Bronchial epithelial cell (primary cell): ENCODE data around the gene FSIP1. TPM values are rescaled to one million over a fixed set of nuclear protein-coding genes. Genes with fewer than 3 reads are reported as not detected.

ENCODE experiments used
- DNase-seq: peaks from one replicate; pipeline ENCODE4 v3.0.0-alpha.2; 2010; ENCODE audit warnings: low read depth
- FAIRE-seq: peaks from 2 replicates; lab custom pipeline; 2011; peaks lifted over from hg19 to GRCh38; lab: Jason Lieb, UNC
- H3K27me3 ChIP-seq: 2 replicates; pipeline ENCODE4 v1.5.1; 2011; ENCODE audit warnings: low read length; ENCODE audit not compliant: control insufficient read depth, insufficient read depth
- H3K36me3 ChIP-seq: 2 replicates; pipeline ENCODE4 v1.5.1; 2011; ENCODE audit warnings: low read length; ENCODE audit not compliant: control insufficient read depth, insufficient read depth
- H3K4me3 ChIP-seq: 2 replicates; pipeline ENCODE4 v1.5.1; 2011; ENCODE audit warnings: mild to moderate bottlenecking, low read depth, low read length, control low read depth
- total RNA-seq: library from RNA; depleted of rRNA; stranded (reverse); fragments of >200 nt; gene quantifications from 2 replicates; pipeline ENCODE4 v1.2.1, GENCODE V29; 2014
- TF ChIP-seq, protein P1 (sequence below): IDR thresholded peaks from 2 replicates; pipeline ENCODE4 v1.5.1; 2011; ENCODE audit warnings: mild to moderate bottlenecking, moderate library complexity, low read length, control low read depth, inconsistent platforms; ENCODE audit not compliant: insufficient read depth, severe bottlenecking

FSIP1 gene
- total RNA-seq, 1 donor from 2014 or later: 9.5 TPM

- Histone ChIP-seq H3K4me3 (no peak overlapping the region), H3K36me3 (no peaks in the 10 kb centered on the region), H3K27me3 (no peaks in the 10 kb centered on the region)
- FAIRE-seq: no peak
- DNase-seq: no peak
- TF ChIP-seq, protein P1, sequence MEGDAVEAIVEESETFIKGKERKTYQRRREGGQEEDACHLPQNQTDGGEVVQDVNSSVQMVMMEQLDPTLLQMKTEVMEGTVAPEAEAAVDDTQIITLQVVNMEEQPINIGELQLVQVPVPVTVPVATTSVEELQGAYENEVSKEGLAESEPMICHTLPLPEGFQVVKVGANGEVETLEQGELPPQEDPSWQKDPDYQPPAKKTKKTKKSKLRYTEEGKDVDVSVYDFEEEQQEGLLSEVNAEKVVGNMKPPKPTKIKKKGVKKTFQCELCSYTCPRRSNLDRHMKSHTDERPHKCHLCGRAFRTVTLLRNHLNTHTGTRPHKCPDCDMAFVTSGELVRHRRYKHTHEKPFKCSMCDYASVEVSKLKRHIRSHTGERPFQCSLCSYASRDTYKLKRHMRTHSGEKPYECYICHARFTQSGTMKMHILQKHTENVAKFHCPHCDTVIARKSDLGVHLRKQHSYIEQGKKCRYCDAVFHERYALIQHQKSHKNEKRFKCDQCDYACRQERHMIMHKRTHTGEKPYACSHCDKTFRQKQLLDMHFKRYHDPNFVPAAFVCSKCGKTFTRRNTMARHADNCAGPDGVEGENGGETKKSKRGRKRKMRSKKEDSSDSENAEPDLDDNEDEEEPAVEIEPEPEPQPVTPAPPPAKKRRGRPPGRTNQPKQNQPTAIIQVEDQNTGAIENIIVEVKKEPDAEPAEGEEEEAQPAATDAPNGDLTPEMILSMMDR: no peak
Observed at GRCh38 chr15:39736412-39737195, 46.0 kb downstream of the FSIP1 start.

GRCh38 chr15:39735120-39735717, 47.4 kb downstream of the FSIP1 start:
- Histone ChIP-seq H3K27me3 (no peaks in the 10 kb centered on the region), H3K36me3 (no peaks in the 10 kb centered on the region), H3K4me3 (no peak overlapping the region)
- TF ChIP-seq, protein P1: no peak
- FAIRE-seq (no peak), DNase-seq (peak; percentile 26)

DNA sequence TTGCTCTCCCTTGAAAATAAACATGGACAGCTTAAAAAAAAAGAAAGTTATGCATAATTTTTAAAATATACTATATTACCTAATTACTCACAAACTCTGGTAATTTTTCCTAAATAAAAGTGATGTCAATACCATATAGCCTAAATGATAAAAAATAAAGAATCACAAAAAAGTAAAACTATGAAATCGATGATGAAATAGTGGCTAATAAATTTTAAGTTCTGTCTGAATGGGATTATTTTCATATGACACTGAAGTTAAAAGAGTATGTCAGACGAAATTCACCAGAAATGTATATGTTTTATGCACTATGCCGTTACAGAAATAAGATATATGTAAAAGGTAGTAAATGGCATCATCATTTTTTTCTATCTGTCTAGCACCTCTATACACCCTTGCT, 51.4 kb downstream of the FSIP1 start:
- TF ChIP-seq, protein P1: no peak
- FAIRE-seq (no peak), DNase-seq (no peak)
- no peaks in the 10 kb centered on the region for H3K27me3 ChIP-seq
- no peaks in the 10 kb centered on the region for H3K36me3 ChIP-seq
- H3K4me3 ChIP-seq: no peak overlapping the region

GRCh38 chr15:39730552-39730951, 52.1 kb downstream of the FSIP1 start:
- Histone ChIP-seq H3K36me3 (no peaks in the 10 kb centered on the region), H3K4me3 (no peak overlapping the region), H3K27me3 (no peaks in the 10 kb centered on the region)
- FAIRE-seq: no peak
- TF ChIP-seq, protein P1: no peak
- DNase-seq: no peak

DNA sequence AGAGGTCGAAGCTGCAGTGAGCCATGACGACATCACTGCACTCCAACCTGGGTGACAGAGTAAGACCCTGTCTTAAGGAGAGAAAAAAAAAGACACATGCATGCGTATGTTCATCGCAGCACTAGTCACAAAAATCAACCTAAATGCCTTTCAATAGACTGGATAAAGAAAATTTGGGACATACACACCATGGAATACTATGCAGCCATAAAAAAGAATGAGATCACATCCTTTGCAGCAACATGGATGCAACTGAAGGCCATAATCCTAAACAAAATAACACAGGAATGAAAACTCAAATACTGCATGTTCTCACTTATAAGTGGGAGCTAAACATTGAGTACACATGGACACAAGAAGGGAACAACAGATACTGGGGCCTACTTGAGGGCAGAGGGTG, 53.1 kb downstream of the FSIP1 start:
- Histone ChIP-seq H3K27me3 (no peaks in the 10 kb centered on the region), H3K4me3 (no peak overlapping the region), H3K36me3 (no peaks in the 10 kb centered on the region)
- TF ChIP-seq, protein P1: no peak
- no peak for DNase-seq
- no peak for FAIRE-seq
